ENCODE results near the gene TRIM17.

DNA sequence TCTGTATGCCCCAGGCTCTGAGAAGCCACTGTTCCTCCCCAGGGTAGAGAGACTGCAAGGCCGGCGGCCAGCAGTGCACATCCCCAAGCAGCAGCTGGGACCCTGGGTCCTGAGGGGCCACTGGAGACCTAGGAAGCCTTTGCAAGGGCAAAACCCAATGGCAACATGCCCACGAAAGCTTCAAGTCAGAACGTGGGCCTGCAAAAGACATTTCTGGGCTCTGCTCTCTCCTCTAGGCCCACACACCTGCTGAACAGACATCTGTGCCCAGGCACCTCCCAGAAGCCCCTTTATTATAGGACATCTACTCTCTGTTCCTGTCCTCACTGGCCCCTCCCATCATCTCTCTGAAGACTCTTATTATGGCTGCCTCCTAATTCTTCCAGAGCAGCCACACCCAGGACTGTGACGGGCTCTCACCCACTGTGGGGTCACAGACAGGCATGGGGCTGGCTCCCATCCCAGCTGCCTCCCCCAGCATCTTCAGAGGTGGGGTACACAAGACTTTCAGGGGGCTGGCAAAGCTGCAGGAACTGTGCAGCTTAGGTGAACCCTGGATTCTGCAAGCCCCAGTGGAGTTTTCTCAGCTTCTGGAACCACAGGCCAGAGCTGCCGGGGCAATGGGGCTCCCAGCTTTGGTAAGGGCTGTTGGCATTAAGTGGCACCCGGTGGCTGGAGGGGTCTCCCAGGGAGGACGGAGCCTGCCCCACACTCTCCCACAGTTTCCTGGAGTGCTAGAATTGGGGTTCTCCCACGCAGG is 22.7 kb downstream of the TRIM17 start:
- no peak for TF ChIP-seq POLR2A (IDR thresholded peaks at IDR 0.05; ENCODE audit: low read length)
- no peak for TF ChIP-seq GATA1 (IDR thresholded peaks at IDR 0.05; ENCODE audit: low read depth, low read length)
